Colonic mucosa (tissue), 4 donors: ENCODE measurements around the gene CAMK4. TPM values are rescaled to one million over a fixed set of nuclear protein-coding genes. Genes with fewer than 3 reads are reported as not detected.

ENCODE experiments used
- DNase-seq: peaks from one replicate; pipeline ENCODE4 v3.0.0-alpha.2; 2020
- H3K27ac ChIP-seq: fragments of 200-600 bp; one replicate; pipeline ENCODE4 v1.8.0; 2021
- H3K27me3 ChIP-seq: fragments of 200-600 bp; one replicate; pipeline ENCODE4 v1.8.0; 2021
- H3K36me3 ChIP-seq: fragments of 200-600 bp; one replicate; pipeline ENCODE4 v1.8.0; 2021
- H3K4me1 ChIP-seq: fragments of 200-600 bp; one replicate; pipeline ENCODE4 v1.8.0; 2021; ENCODE audit warnings: mild to moderate bottlenecking
- H3K4me3 ChIP-seq: fragments of 200-600 bp; one replicate; pipeline ENCODE4 v1.8.0; 2021
- H3K9ac ChIP-seq, 2 donors: one replicate each; pipeline ENCODE4 v1.7.0; 2013; ENCODE audit warnings: control low read depth in 2 of 2, low read depth in 2 of 2, low read length in 2 of 2
- H3K9me3 ChIP-seq: fragments of 200-600 bp; one replicate; pipeline ENCODE4 v1.8.0; 2021
- CTCF ChIP-seq: fragments of 200-600 bp; IDR thresholded peaks from one replicate; pipeline ENCODE4 v1.8.0; 2022; ENCODE audit warnings: antibody characterized with exemption, mild to moderate bottlenecking
- intact Hi-C: fragments of 100-400 bp; cut with DNase I; formaldehyde crosslinking; loops from one replicate; pipeline ENCODE4 v1.14.1; 2022
- total RNA-seq, 2 donors: library from RNA; stranded (reverse); fragmentation: NEBNext Ultra II Directional in 1 of 2; extraction: Animal tissue kit (Norgen Biotek cat#: 25700) in 1 of 2; gene quantifications; one replicate each; pipeline ENCODE4 v1.2.1, GENCODE V29; 2021
- donor health status: healthy.
- donor health status: DM: no; HTN: no; CAD: no.
- donor health status: DM: no; HTN: no; CAD: no.

CAMK4 gene
- total RNA-seq, 2 donors from 2014 or later, result 2.4 to 2.9 TPM

GRCh38 chr5:111439473-111440075 lies 215.4 kb downstream of the CAMK4 start:
- intact Hi-C loops, result no loop called here
- H3K27ac ChIP-seq, result no peak overlapping the region
- H3K36me3 ChIP-seq, result no peaks in the 10 kb centered on the region
- H3K4me1 ChIP-seq, result no peaks in the 10 kb centered on the region
- no peak for DNase-seq
- H3K27me3 ChIP-seq, result no peaks in the 10 kb centered on the region
- no peaks in the 10 kb centered on the region for H3K9me3 ChIP-seq
- no peak overlapping the region for H3K4me3 ChIP-seq
- no peak overlapping the region for H3K9ac ChIP-seq
- no peak for TF ChIP-seq CTCF

- no peak for DNase-seq
- Histone ChIP-seq H3K9me3 (no peaks in the 10 kb centered on the region), H3K27me3 (no peaks in the 10 kb centered on the region), H3K27ac (no peak overlapping the region), H3K4me3 (no peak overlapping the region), H3K36me3 (no peaks in the 10 kb centered on the region), H3K9ac (no peak overlapping the region), H3K4me1 (no peaks in the 10 kb centered on the region)
- TF ChIP-seq CTCF, result no peak
- intact Hi-C loops, result no loop called here
Observed at GRCh38 chr5:111447099-111447498, 222.9 kb downstream of the CAMK4 start.

- intact Hi-C loops, result no loop called here
- Histone ChIP-seq H3K36me3 (no peaks in the 10 kb centered on the region), H3K4me3 (no peak overlapping the region), H3K9ac (no peak overlapping the region), H3K9me3 (no peaks in the 10 kb centered on the region), H3K4me1 (no peaks in the 10 kb centered on the region), H3K27me3 (no peaks in the 10 kb centered on the region), H3K27ac (no peak overlapping the region)
- no peak for DNase-seq
- TF ChIP-seq CTCF, result no peak
Observed at GRCh38 chr5:111447822-111448221, 223.6 kb downstream of the CAMK4 start.

- no peak overlapping the region for H3K27ac ChIP-seq
- DNase-seq, result no peak
- H3K36me3 ChIP-seq, result no peaks in the 10 kb centered on the region
- H3K27me3 ChIP-seq, result no peaks in the 10 kb centered on the region
- TF ChIP-seq CTCF, result no peak
- intact Hi-C loops, result no loop called here
- H3K4me1 ChIP-seq, result no peaks in the 10 kb centered on the region
- H3K4me3 ChIP-seq, result no peak overlapping the region
- no peak overlapping the region for H3K9ac ChIP-seq
- no peaks in the 10 kb centered on the region for H3K9me3 ChIP-seq
Observed at GRCh38 chr5:111453295-111453694, 229.1 kb downstream of the CAMK4 start.

- no peaks in the 10 kb centered on the region for H3K4me1 ChIP-seq
- H3K9me3 ChIP-seq, result no peaks in the 10 kb centered on the region
- intact Hi-C loops, result no loop called here
- TF ChIP-seq CTCF, result no peak
- no peaks in the 10 kb centered on the region for H3K36me3 ChIP-seq
- no peak overlapping the region for H3K4me3 ChIP-seq
- no peak for DNase-seq
- H3K27ac ChIP-seq, result no peak overlapping the region
- no peak overlapping the region for H3K9ac ChIP-seq
- H3K27me3 ChIP-seq, result no peaks in the 10 kb centered on the region
Observed at GRCh38 chr5:111453747-111454146, 229.6 kb downstream of the CAMK4 start.
